GM12878 (cell line): ENCODE results near the gene GRIN3A. TPM values are rescaled to one million over a fixed set of nuclear protein-coding genes. Genes with fewer than 3 reads are reported as not detected.

Experiments used
- ATAC-seq: fragments of 200-7000 bp; cut with Tn5 transposase; 3 replicates; pipeline ENCODE4 v1.9.1; 2020; ENCODE audit warnings: mild to moderate bottlenecking, moderate library complexity
- BruUV-seq: library from RNA; stranded (reverse); fragments of 400-500 nt; replicated peaks from 2 replicates; lab custom pipeline; 2021; lab: Mats Ljungman, UMichigan
- CTCF ChIA-PET: fragments of 300-600 bp; sonication (Branson Sonifier 250); formaldehyde crosslinking; extraction: SDS; loops from one replicate; lab custom pipeline; 2021; ENCODE audit warnings: inconsistent platforms; lab: Yijun Ruan, JAX
- POLR2A ChIA-PET: fragments of 350-600 bp; formaldehyde crosslinking; extraction: SDS; loops from one replicate; lab custom pipeline; 2021; ENCODE audit warnings: inconsistent platforms; lab: Charles Lee
- RAD21 ChIA-PET: fragments of 300-600 bp; sonication (Branson Sonifier 250); formaldehyde crosslinking; loops from one replicate; lab custom pipeline; 2023; ENCODE audit warnings: antibody characterized with exemption; ENCODE audit not compliant: unreplicated experiment; lab: Charles Lee
- SMC1A ChIA-PET: fragments of 300-600 bp; sonication (Branson Sonifier 250); formaldehyde crosslinking; loops from one replicate; lab custom pipeline; 2023; ENCODE audit not compliant: unreplicated experiment, uncharacterized antibody; lab: Charles Lee
- DNase-seq: peaks from one replicate; pipeline ENCODE4 v3.0.0-alpha.2; 2011; ENCODE audit warnings: low read depth, low spot score
- FAIRE-seq: peaks from 3 replicates; lab custom pipeline; 2011; peaks lifted over from hg19 to GRCh38; lab: Jason Lieb, UNC
- H2AFZ ChIP-seq: 2 replicates; pipeline ENCODE4 v1.6.0; 2011; ENCODE audit warnings: low read depth, low read length, control low read depth; ENCODE audit not compliant: control insufficient read depth
- H3K27ac ChIP-seq: 2 replicates; pipeline ENCODE4 v1.5.1; 2011; ENCODE audit warnings: control low read depth; ENCODE audit not compliant: control insufficient read depth, insufficient read depth
- H3K27me3 ChIP-seq, 2 experiments: replicated peaks in 1 of 2; 2 replicates each; pipeline versions ENCODE4 v1.6.0 to v1.6.1; 2011; ENCODE audit warnings: low read length in 1 of 2; ENCODE audit not compliant: control insufficient read depth in 2 of 2, insufficient read depth in 2 of 2
- H3K36me3 ChIP-seq, 2 experiments: 2 replicates each; pipeline ENCODE4 v1.5.1; 2011; ENCODE audit warnings: low read length in 1 of 2; ENCODE audit not compliant: control insufficient read depth in 2 of 2, insufficient read depth in 2 of 2
- H3K4me1 ChIP-seq: 2 replicates; pipeline ENCODE4 v1.6.1; 2011; ENCODE audit warnings: mild to moderate bottlenecking, low read length, moderate library complexity, mixed read lengths; ENCODE audit not compliant: control insufficient read depth, insufficient read depth
- H3K4me2 ChIP-seq: 2 replicates; pipeline ENCODE4 v1.6.0; 2011; ENCODE audit warnings: control low read depth; ENCODE audit not compliant: control insufficient read depth, insufficient read depth
- H3K4me3 ChIP-seq: fragments of 200-600 bp; sonication (generic); 2 replicates; pipeline ENCODE4 v1.5.1; 2016
- H3K79me2 ChIP-seq: 2 replicates; pipeline ENCODE4 v1.6.0; 2011; ENCODE audit warnings: low read length; ENCODE audit not compliant: control insufficient read depth, insufficient read depth
- H3K9ac ChIP-seq: 2 replicates; pipeline ENCODE4 v1.8.0; 2011; ENCODE audit warnings: low read length, control low read depth, mixed read lengths; ENCODE audit not compliant: control insufficient read depth, insufficient read depth
- H3K9me3 ChIP-seq: replicated peaks from 3 replicates; pipeline ENCODE4 v1.5.1; 2011; ENCODE audit warnings: mild to moderate bottlenecking, low read length; ENCODE audit not compliant: control insufficient read depth, insufficient read depth
- H4K20me1 ChIP-seq: 2 replicates; pipeline ENCODE4 v1.6.0; 2011; ENCODE audit not compliant: control insufficient read depth, insufficient read depth
- ATF3 ChIP-seq: IDR thresholded peaks from 2 replicates; pipeline ENCODE4 v1.6.1; 2011; ENCODE audit warnings: low read depth, mild to moderate bottlenecking, low read length, moderate library complexity, borderline replicate concordance; ENCODE audit errors: extremely low read depth
- CEBPZ ChIP-seq: fragments of 150-350 bp; IDR thresholded peaks from 2 replicates; pipeline ENCODE4 v1.6.1; 2016; ENCODE audit warnings: low read depth, low read length
- CREB1 ChIP-seq: IDR thresholded peaks from 2 replicates; pipeline ENCODE4 v1.6.1; 2012; ENCODE audit warnings: low read depth, mild to moderate bottlenecking, inconsistent platforms
- LARP7 ChIP-seq: fragments of 450-650 bp; IDR thresholded peaks from 2 replicates; pipeline ENCODE4 v1.6.1; 2017; ENCODE audit warnings: mild to moderate bottlenecking
- MLLT1 ChIP-seq: fragments of 450-650 bp; IDR thresholded peaks from 2 replicates; pipeline ENCODE4 v1.6.1; 2016; ENCODE audit warnings: mild to moderate bottlenecking
- POLR2A ChIP-seq: IDR thresholded peaks from 2 replicates; pipeline ENCODE4 v1.6.1; 2011; ENCODE audit warnings: low read depth, mild to moderate bottlenecking, low read length
- SUPT20H ChIP-seq: IDR thresholded peaks from 2 replicates; pipeline ENCODE4 v1.6.1; 2011; ENCODE audit warnings: low read depth, mild to moderate bottlenecking, low read length, moderate library complexity, borderline replicate concordance; ENCODE audit not compliant: control insufficient read depth
- TAF1 ChIP-seq: IDR thresholded peaks from 2 replicates; pipeline ENCODE4 v1.6.1; 2011; ENCODE audit warnings: mild to moderate bottlenecking, low read depth, low read length, borderline replicate concordance
- ZNF207 ChIP-seq: fragments of 450-650 bp; IDR thresholded peaks from 2 replicates; pipeline ENCODE4 v1.6.1; 2014; ENCODE audit warnings: antibody characterized with exemption, mild to moderate bottlenecking, borderline replicate concordance
- ZNF622 ChIP-seq: fragments of 450-650 bp; IDR thresholded peaks from 2 replicates; pipeline ENCODE4 v1.6.1; 2017; ENCODE audit warnings: mild to moderate bottlenecking, inconsistent platforms
- ZSCAN29 ChIP-seq: fragments of 450-650 bp; IDR thresholded peaks from 2 replicates; pipeline ENCODE4 v1.6.1; 2017; ENCODE audit warnings: mild to moderate bottlenecking, moderate library complexity
- WGBS: methylation state at CpG from one replicate; pipeline ENCODE4 v1.1.6; 2016; ENCODE audit warnings: low lambda C conversion rate; ENCODE audit not compliant: insufficient replicate concordance, insufficient coverage; ENCODE audit errors: missing lambda C conversion rate; 5-methylcytosine and 5-hydroxymethylcytosine counted together
- in situ Hi-C: fragments of 300-500 bp; cut with MboI; formaldehyde crosslinking; loops from 9 replicates; pipeline ENCODE4 v1.14.3; 2018; ENCODE audit warnings: mixed read lengths
- intact Hi-C: fragments of 100-400 bp; cut with micrococcal nuclease; formaldehyde crosslinking; loops from one replicate; pipeline ENCODE4 v1.14.2; 2022; ENCODE audit not compliant: unreplicated experiment
- polyA plus RNA-seq, 11 experiments: library from polyadenylated mRNA; depleted of rRNA in 4 of 11; unstranded in 6 of 11; stranded (reverse) in 5 of 11; fragments of >200 nt; fragmentation: Nextera tagmentation in 4 of 11; fragmentation: Illumina TruSeq in 1 of 11; extraction: Ambion mirVana in 4 of 11; extraction: Trizol in 1 of 11; gene quantifications; 1 replicate in 1 of 11; 2 replicates in 10 of 11; pipeline versions ENCODE4 v1.2.1 to v1.2.3, GENCODE V29; 2011 to 2016; ENCODE audit warnings: inconsistent platforms in 2 of 11, missing spikeins in 2 of 11, low read depth in 1 of 11
- total RNA-seq, 4 experiments: library from RNA; depleted of rRNA in 3 of 4; stranded (reverse); fragments of >200 nt in 3 of 4; fragmentation: Illumina TruSeq in 1 of 4; extraction: Trizol in 1 of 4; gene quantifications; 2 replicates each; pipeline versions ENCODE4 v1.2.1 to v1.2.3, GENCODE V29; 2013 to 2021

GRIN3A gene
- total and polyA plus RNA-seq, 10 of the 15 experiments (the other 5 are each of a cell fraction or from before 2014, with no cell fraction given): 0.03 to 0.05 (median 0.04) TPM; not detected in 7

GRCh38 chr9:101707721-101708120 is 30.7 kb downstream of the GRIN3A start:
- no peak overlapping the region for H2AFZ ChIP-seq

GRCh38 chr9:101706997-101707396 is 31.4 kb downstream of the GRIN3A start:
- Histone ChIP-seq H3K36me3 (no peaks in the 10 kb centered on the region), H3K4me2 (no peak overlapping the region), H3K9ac (no peak overlapping the region), H3K4me3 (no peak overlapping the region), H3K4me1 (no peaks in the 10 kb centered on the region; the same call in 1 of the 2 replicates), H3K27me3 (peaks cover 0 to 2% of the 10 kb centered on the region in 2 experiments; a peak in 2 of 4 replicates), H4K20me1 (no peaks in the 10 kb centered on the region), H3K9me3 (no peaks in the 10 kb centered on the region), H3K79me2 (no peaks in the 10 kb centered on the region), H3K27ac (no peak overlapping the region), H2AFZ (no peak overlapping the region)
- intact Hi-C loops (loop anchor here (5.0 kb wide), 1 partner anchor 105 kb away; no protein-coding TSS in a partner anchor), in situ Hi-C loops (no loop called here)
- 50% methylated on average over 2 of the region's 2 CpGs for WGBS
- no peak for DNase-seq
- ChIA-PET RAD21 (no interaction called here), POLR2A (no interaction called here), CTCF (interaction anchor here (0.6 to 1.3 kb wide), 2 partner anchors 9 to 13 kb away, joined by 3 read pairs; no protein-coding TSS in a partner anchor), SMC1A (no interaction called here)
- no peak for ATAC-seq
- FAIRE-seq: no peak
- no TSS peak for BruUV-seq
- TF ChIP-seq CREB1 (no peak), POLR2A (no peak), ZNF622 (no peak), ATF3 (no peak), SUPT20H (no peak), CEBPZ (no peak), TAF1 (no peak)

More at GRCh38 chr9:101707721-101708120, 30.7 kb downstream of the GRIN3A start:
- DNase-seq (no peak), FAIRE-seq (no peak), ATAC-seq (no peak)
- CTCF ChIA-PET: interaction anchor here (1.3 kb wide), 1 partner anchor 9 kb away, joined by 3 read pairs; no protein-coding TSS in a partner anchor
- no TSS peak for BruUV-seq
- Histone ChIP-seq H3K27ac (no peak overlapping the region), H3K4me2 (no peak overlapping the region), H3K4me1 (no peaks in the 10 kb centered on the region; the same call in 1 of the 2 replicates), H3K4me3 (no peak overlapping the region), H4K20me1 (no peaks in the 10 kb centered on the region), H3K79me2 (no peaks in the 10 kb centered on the region)
- 0% methylated on average over 3 of the region's 3 CpGs for WGBS
- in situ Hi-C loops (no loop called here), intact Hi-C loops (loop anchor here (5.0 kb wide), 1 partner anchor 105 kb away; no protein-coding TSS in a partner anchor)
- POLR2A ChIA-PET: no interaction called here
- RAD21 ChIA-PET: no interaction called here
- SMC1A ChIA-PET: no interaction called here
- TF ChIP-seq LARP7 (no peak), MLLT1 (no peak), ZNF207 (no peak), ZSCAN29 (no peak)
- TF ChIP-seq, all 136 proteins: peak for 0
- Histone ChIP-seq H3K9ac (no peak overlapping the region), H3K27me3 (peaks cover 0 to 2% of the 10 kb centered on the region in 2 experiments; a peak in 2 of 4 replicates), H3K9me3 (no peaks in the 10 kb centered on the region), H3K36me3 (no peaks in the 10 kb centered on the region)
